ENCODE results near the gene TMEM204. TPM values are rescaled to one million over a fixed set of nuclear protein-coding genes. Genes with fewer than 3 reads are reported as not detected.

TMEM204 gene
- total RNA-seq, 5 donors from 2014 or later (not counting 1 experiment from before 2014, with no cell fraction given): 33.1 to 158 (median 115) TPM

GRCh38 chr16:1564325-1564724, 30.9 kb downstream of the TMEM204 start:
- Mint-ChIP-seq H3K36me3 (no peaks in the 10 kb centered on the region), H3K9me3 (no peaks in the 10 kb centered on the region), H3K27me3 (no peaks in the 10 kb centered on the region), H3K4me3 (no peak overlapping the region), H3K27ac (no peak overlapping the region), H3K4me1 (peaks cover 30 to 43% (median 34%) of the 10 kb centered on the region in 3 donors)
- no peaks in the 10 kb centered on the region for H3K36me3 ChIP-seq (ENCODE audit: control insufficient read depth in 2 of 2, extremely low read depth in 1 of 2, insufficient read depth in 1 of 2, low read length in 1 of 2)
- peaks cover 8 to 36% of the 10 kb centered on the region in 2 experiments for H3K4me1 ChIP-seq (ENCODE audit: control insufficient read depth in 1 of 2, extremely low read depth in 1 of 2, insufficient read depth in 2 of 2, low read length in 2 of 2)
- no peak overlapping the region for H3K27ac ChIP-seq (ENCODE audit: low read length)
- H3K4me3 ChIP-seq (ENCODE audit: control insufficient read depth in 1 of 2, extremely low read depth in 1 of 2, low read length in 1 of 2): no peak overlapping the region
- ATAC-seq (replicated peaks in 1 of 4) (no peak), DNase-seq (peak in 1 of 35 experiments; percentile 23)
- ChIA-PET CTCF (no interaction called here), POLR2A (no interaction called here)
- no peaks in the 10 kb centered on the region for H3K9me3 ChIP-seq
- 96% methylated on average over 6 of the region's 9 CpGs for WGBS (ENCODE audit: insufficient coverage)
- no peaks in the 10 kb centered on the region for H3K27me3 ChIP-seq (replicated peaks in 1 of 2; ENCODE audit: control insufficient read depth in 2 of 2, extremely low read depth in 1 of 2, insufficient read depth in 2 of 2, low read length in 1 of 2)

GRCh38 chr16:1565083-1565805, 31.8 kb downstream of the TMEM204 start:
- 92% methylated on average over 16 of the region's 16 CpGs for WGBS (ENCODE audit: insufficient coverage)
- Mint-ChIP-seq H3K36me3 (no peaks in the 10 kb centered on the region), H3K27ac (no peak overlapping the region), H3K27me3 (no peaks in the 10 kb centered on the region), H3K4me1 (peaks cover 21 to 33% (median 25%) of the 10 kb centered on the region in 3 donors), H3K9me3 (no peaks in the 10 kb centered on the region), H3K4me3 (no peak overlapping the region)
- no peaks in the 10 kb centered on the region for H3K36me3 ChIP-seq (ENCODE audit: control insufficient read depth in 2 of 2, extremely low read depth in 1 of 2, insufficient read depth in 1 of 2, low read length in 1 of 2)
- no peak for DNase-seq
- peaks cover 0 to 27% of the 10 kb centered on the region in 2 experiments for H3K4me1 ChIP-seq (ENCODE audit: control insufficient read depth in 1 of 2, extremely low read depth in 1 of 2, insufficient read depth in 2 of 2, low read length in 2 of 2)
- POLR2A ChIA-PET: no interaction called here
- H3K9me3 ChIP-seq: no peaks in the 10 kb centered on the region
- no peak overlapping the region for H3K4me3 ChIP-seq (ENCODE audit: control insufficient read depth in 1 of 2, extremely low read depth in 1 of 2, low read length in 1 of 2)
- CTCF ChIA-PET: no interaction called here
- no peak for ATAC-seq (replicated peaks in 1 of 4)
- H3K27me3 ChIP-seq (replicated peaks in 1 of 2; ENCODE audit: control insufficient read depth in 2 of 2, extremely low read depth in 1 of 2, insufficient read depth in 2 of 2, low read length in 1 of 2): no peaks in the 10 kb centered on the region
- H3K27ac ChIP-seq (ENCODE audit: low read length): no peak overlapping the region

DNA sequence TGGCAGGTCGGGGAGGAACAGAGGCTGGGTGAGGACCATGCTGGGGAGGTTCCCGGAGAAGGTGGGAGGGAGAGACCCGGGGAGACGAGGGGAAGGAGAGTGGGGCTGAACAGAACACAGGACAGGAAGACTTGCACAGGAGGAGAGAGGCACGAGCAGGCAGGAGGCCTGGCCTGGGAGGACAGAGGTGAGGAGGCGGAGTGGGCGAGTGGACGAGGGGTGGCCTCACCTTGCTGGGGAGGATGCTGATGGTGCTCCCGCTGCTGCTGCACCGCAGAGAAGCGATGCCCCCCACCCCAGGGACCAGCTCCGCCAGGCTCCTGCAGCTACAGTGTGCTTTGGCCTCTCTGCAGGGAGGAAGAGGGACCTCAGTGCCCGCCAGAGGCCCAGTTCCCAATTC, 34.5 kb downstream of the TMEM204 start:
- ChIA-PET POLR2A (no interaction called here), CTCF (no interaction called here)
- H3K4me1 Mint-ChIP-seq: peaks cover 0 to 6% (median 4%) of the 10 kb centered on the region in 3 donors
- 93% methylated on average over 11 of the region's 13 CpGs for WGBS (ENCODE audit: insufficient coverage)
- no peak overlapping the region for H3K27ac Mint-ChIP-seq
- peaks cover 0 to 1% of the 10 kb centered on the region in 2 experiments for H3K4me1 ChIP-seq (ENCODE audit: control insufficient read depth in 1 of 2, extremely low read depth in 1 of 2, insufficient read depth in 2 of 2, low read length in 2 of 2)
- H3K4me3 Mint-ChIP-seq: no peak overlapping the region
- no peaks in the 10 kb centered on the region for H3K9me3 ChIP-seq
- ATAC-seq (replicated peaks in 1 of 4) (no peak), DNase-seq (no peak)
- no peak overlapping the region for H3K27ac ChIP-seq (ENCODE audit: low read length)
- no peaks in the 10 kb centered on the region for H3K36me3 Mint-ChIP-seq
- no peaks in the 10 kb centered on the region for H3K27me3 Mint-ChIP-seq
- H3K36me3 ChIP-seq (ENCODE audit: control insufficient read depth in 2 of 2, extremely low read depth in 1 of 2, insufficient read depth in 1 of 2, low read length in 1 of 2): no peaks in the 10 kb centered on the region
- peaks cover 0 to 11% of the 10 kb centered on the region in 2 experiments for H3K27me3 ChIP-seq (replicated peaks in 1 of 2; ENCODE audit: control insufficient read depth in 2 of 2, extremely low read depth in 1 of 2, insufficient read depth in 2 of 2, low read length in 1 of 2)
- H3K4me3 ChIP-seq (ENCODE audit: control insufficient read depth in 1 of 2, extremely low read depth in 1 of 2, low read length in 1 of 2): no peak overlapping the region
- H3K9me3 Mint-ChIP-seq: no peaks in the 10 kb centered on the region

GRCh38 chr16:1571012-1571671, 37.7 kb downstream of the TMEM204 start:
- Mint-ChIP-seq H3K36me3 (no peaks in the 10 kb centered on the region), H3K27ac (no peak overlapping the region), H3K9me3 (no peaks in the 10 kb centered on the region), H3K4me1 (no peaks in the 10 kb centered on the region), H3K4me3 (no peak overlapping the region), H3K27me3 (no peaks in the 10 kb centered on the region)
- DNase-seq (no peak), ATAC-seq (replicated peaks in 1 of 4) (no peak)
- H3K9me3 ChIP-seq: no peaks in the 10 kb centered on the region
- no peak overlapping the region for H3K4me3 ChIP-seq (ENCODE audit: control insufficient read depth in 1 of 2, extremely low read depth in 1 of 2, low read length in 1 of 2)
- no peaks in the 10 kb centered on the region for H3K4me1 ChIP-seq (ENCODE audit: control insufficient read depth in 1 of 2, extremely low read depth in 1 of 2, insufficient read depth in 2 of 2, low read length in 2 of 2)
- no peak overlapping the region for H3K27ac ChIP-seq (ENCODE audit: low read length)
- H3K36me3 ChIP-seq (ENCODE audit: control insufficient read depth in 2 of 2, extremely low read depth in 1 of 2, insufficient read depth in 1 of 2, low read length in 1 of 2): no peaks in the 10 kb centered on the region
- ChIA-PET POLR2A (no interaction called here), CTCF (no interaction called here)
- WGBS (ENCODE audit: insufficient coverage): 100% methylated on average over 1 of the region's 7 CpGs
- H3K27me3 ChIP-seq (replicated peaks in 1 of 2; ENCODE audit: control insufficient read depth in 2 of 2, extremely low read depth in 1 of 2, insufficient read depth in 2 of 2, low read length in 1 of 2): peaks cover 0 to 12% of the 10 kb centered on the region in 2 experiments

DNA sequence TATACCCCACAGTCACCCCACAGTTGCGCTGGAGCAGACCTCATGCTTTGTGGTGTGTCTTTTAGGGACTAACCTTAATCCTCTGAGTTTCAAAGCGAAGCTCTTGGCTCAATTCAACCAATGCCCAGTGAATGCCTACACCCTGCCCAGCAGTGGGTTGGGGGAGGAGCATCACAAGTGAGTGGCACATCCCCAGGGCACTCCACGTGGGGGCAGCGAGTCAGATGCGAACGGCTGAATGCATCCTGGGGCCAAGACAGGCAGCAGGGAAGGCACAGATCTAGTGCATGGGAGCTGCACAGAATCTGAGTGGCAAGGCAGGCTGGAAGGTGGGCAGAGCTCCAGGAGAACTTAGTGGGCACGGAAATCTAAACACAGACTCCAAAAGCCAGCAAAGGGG, 39.2 kb downstream of the TMEM204 start:
- no peak for ATAC-seq (replicated peaks in 1 of 4)
- no peaks in the 10 kb centered on the region for H3K9me3 ChIP-seq
- no peaks in the 10 kb centered on the region for H3K4me1 Mint-ChIP-seq
- DNase-seq: no peak
- no peak overlapping the region for H3K27ac ChIP-seq (ENCODE audit: low read length)
- WGBS (ENCODE audit: insufficient coverage): 83% methylated on average over 5 of the region's 7 CpGs
- H3K36me3 ChIP-seq (ENCODE audit: control insufficient read depth in 2 of 2, extremely low read depth in 1 of 2, insufficient read depth in 1 of 2, low read length in 1 of 2): no peaks in the 10 kb centered on the region
- H3K27me3 ChIP-seq (replicated peaks in 1 of 2; ENCODE audit: control insufficient read depth in 2 of 2, extremely low read depth in 1 of 2, insufficient read depth in 2 of 2, low read length in 1 of 2): peaks cover 0 to 12% of the 10 kb centered on the region in 2 experiments
- no peak overlapping the region for H3K4me3 ChIP-seq (ENCODE audit: control insufficient read depth in 1 of 2, extremely low read depth in 1 of 2, low read length in 1 of 2)
- no peak overlapping the region for H3K4me3 Mint-ChIP-seq
- ChIA-PET POLR2A (interaction anchor here in 1 of 2 donors (0.5 kb wide), 1 partner anchor 865 kb away, joined by 11 read pairs; no protein-coding TSS in a partner anchor), CTCF (no interaction called here)
- no peak overlapping the region for H3K27ac Mint-ChIP-seq
- no peaks in the 10 kb centered on the region for H3K4me1 ChIP-seq (ENCODE audit: control insufficient read depth in 1 of 2, extremely low read depth in 1 of 2, insufficient read depth in 2 of 2, low read length in 2 of 2)
- no peaks in the 10 kb centered on the region for H3K9me3 Mint-ChIP-seq
- H3K27me3 Mint-ChIP-seq: no peaks in the 10 kb centered on the region
- H3K36me3 Mint-ChIP-seq: no peaks in the 10 kb centered on the region

- Histone ChIP-seq H3K27me3 (replicated peaks in 1 of 2; ENCODE audit: control insufficient read depth in 2 of 2, extremely low read depth in 1 of 2, insufficient read depth in 2 of 2, low read length in 1 of 2) (peaks cover 0 to 12% of the 10 kb centered on the region in 2 experiments), H3K36me3 (ENCODE audit: control insufficient read depth in 2 of 2, extremely low read depth in 1 of 2, insufficient read depth in 1 of 2, low read length in 1 of 2) (no peaks in the 10 kb centered on the region), H3K9me3 (no peaks in the 10 kb centered on the region), H3K4me1 (ENCODE audit: control insufficient read depth in 1 of 2, extremely low read depth in 1 of 2, insufficient read depth in 2 of 2, low read length in 2 of 2) (no peaks in the 10 kb centered on the region), H3K27ac (ENCODE audit: low read length) (no peak overlapping the region), H3K4me3 (ENCODE audit: control insufficient read depth in 1 of 2, extremely low read depth in 1 of 2, low read length in 1 of 2) (no peak overlapping the region)
- POLR2A ChIA-PET: interaction anchor here in 1 of 2 donors (0.5 kb wide), 1 partner anchor 864 kb away, joined by 11 read pairs; no protein-coding TSS in a partner anchor
- WGBS (ENCODE audit: insufficient coverage): 87% methylated on average over 5 of the region's 5 CpGs
- no peaks in the 10 kb centered on the region for H3K36me3 Mint-ChIP-seq
- no peak overlapping the region for H3K27ac Mint-ChIP-seq
- no peak overlapping the region for H3K4me3 Mint-ChIP-seq
- H3K27me3 Mint-ChIP-seq: no peaks in the 10 kb centered on the region
- ATAC-seq (replicated peaks in 1 of 4) (no peak), DNase-seq (no peak)
- CTCF ChIA-PET: no interaction called here
- no peaks in the 10 kb centered on the region for H3K9me3 Mint-ChIP-seq
- no peaks in the 10 kb centered on the region for H3K4me1 Mint-ChIP-seq
These were observed 39.8 kb downstream of the TMEM204 start for GRCh38 chr16:1573301-1573700.

All from T-cell (primary cell).